SU-DHL-6 (cell line): ENCODE measurements around the gene S100A4.

Source experiments
- CTCF ChIP-seq: fragments of 200-600 bp; sonication (generic); IDR thresholded peaks from one replicate; pipeline ENCODE4 v1.5.1; 2017; ENCODE audit warnings: antibody characterized with exemption, mild to moderate bottlenecking, low read length, moderate library complexity; ENCODE audit not compliant: insufficient read depth, poor library complexity, severe bottlenecking
- EZH2phosphoT487 ChIP-seq: fragments of 200-600 bp; sonication (generic), shearing (Covaris generic); conservative IDR thresholded peaks from 2 replicates; pipeline ENCODE4 v1.6.1; 2018; ENCODE audit warnings: mild to moderate bottlenecking, antibody characterized with exemption, low read length, moderate library complexity, mixed read lengths

GRCh38 chr1:153541641-153542590 is 3.7 kb downstream of the S100A4 start:
- TF ChIP-seq CTCF (no peak), EZH2phosphoT487 (no peak)
